ENCODE data around the gene SUSD6. TPM values are rescaled to one million over a fixed set of nuclear protein-coding genes. Genes with fewer than 3 reads are reported as not detected.

The SUSD6 gene
- total and polyA plus RNA-seq, 4 donors: 16.0 to 75.1 (median 61.0) TPM

DNA sequence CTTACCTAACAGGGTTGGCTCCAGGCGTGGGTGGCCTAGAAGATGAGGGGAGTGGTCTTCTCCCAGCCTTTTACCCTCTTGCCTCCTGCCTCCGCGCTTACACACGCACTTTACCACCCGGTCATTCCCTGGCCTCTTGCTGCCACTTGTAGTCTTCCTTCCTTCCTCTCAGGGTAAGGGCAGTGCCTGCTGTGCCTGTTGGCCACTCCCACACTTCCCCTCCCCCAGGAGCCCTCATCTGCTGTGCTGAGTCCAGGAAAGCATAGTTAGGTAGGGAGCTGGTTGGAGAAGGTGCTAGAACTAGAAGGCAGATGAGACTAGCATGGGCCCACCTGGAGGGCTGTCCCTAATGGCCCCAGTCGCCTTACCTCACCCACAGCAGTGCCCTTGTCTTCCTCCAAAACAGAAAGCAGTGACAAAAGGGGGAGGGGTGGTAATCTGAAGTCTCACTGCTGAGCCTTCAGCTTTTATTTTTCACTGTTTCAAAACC lies 101.2 kb downstream of the SUSD6 start:
- Histone ChIP-seq H3K4me3 (no peak overlapping the region), H3K4me1 (ENCODE audit: control insufficient read depth in 5 of 5, insufficient read depth in 5 of 5, low read length in 5 of 5) (peaks cover 30 to 52% (median 41%) of the 10 kb centered on the region in 5 donors), H3K9me3 (ENCODE audit: control insufficient read depth in 4 of 4, insufficient read depth in 3 of 4, low read length in 3 of 4) (no peaks in the 10 kb centered on the region), H3K36me3 (ENCODE audit: control insufficient read depth in 4 of 4, insufficient read depth in 4 of 4, low read length in 4 of 4) (peaks cover 2 to 22% (median 7%) of the 10 kb centered on the region in 4 donors), H3K9ac (ENCODE audit: insufficient read depth in 1 of 2, low read length in 2 of 2) (peak overlapping the region in 1 of 2 donors; percentile 26), H3K27me3 (ENCODE audit: control insufficient read depth in 3 of 3, insufficient read depth in 3 of 3, low read length in 2 of 3) (no peaks in the 10 kb centered on the region), H3K27ac (ENCODE audit: low read depth in 1 of 2, low read length in 1 of 2) (peak overlapping the region; percentile 17 to 66)
- 8 to 19% methylated on average over 6 of the region's 6 CpGs for WGBS, 2 donors
- peak; percentile 60 for ATAC-seq (ENCODE audit: insufficient read depth, low FRiP score)
- peak in 2 of 3 donors; percentile 42 to 70 for DNase-seq
- TF ChIP-seq, protein P1, sequence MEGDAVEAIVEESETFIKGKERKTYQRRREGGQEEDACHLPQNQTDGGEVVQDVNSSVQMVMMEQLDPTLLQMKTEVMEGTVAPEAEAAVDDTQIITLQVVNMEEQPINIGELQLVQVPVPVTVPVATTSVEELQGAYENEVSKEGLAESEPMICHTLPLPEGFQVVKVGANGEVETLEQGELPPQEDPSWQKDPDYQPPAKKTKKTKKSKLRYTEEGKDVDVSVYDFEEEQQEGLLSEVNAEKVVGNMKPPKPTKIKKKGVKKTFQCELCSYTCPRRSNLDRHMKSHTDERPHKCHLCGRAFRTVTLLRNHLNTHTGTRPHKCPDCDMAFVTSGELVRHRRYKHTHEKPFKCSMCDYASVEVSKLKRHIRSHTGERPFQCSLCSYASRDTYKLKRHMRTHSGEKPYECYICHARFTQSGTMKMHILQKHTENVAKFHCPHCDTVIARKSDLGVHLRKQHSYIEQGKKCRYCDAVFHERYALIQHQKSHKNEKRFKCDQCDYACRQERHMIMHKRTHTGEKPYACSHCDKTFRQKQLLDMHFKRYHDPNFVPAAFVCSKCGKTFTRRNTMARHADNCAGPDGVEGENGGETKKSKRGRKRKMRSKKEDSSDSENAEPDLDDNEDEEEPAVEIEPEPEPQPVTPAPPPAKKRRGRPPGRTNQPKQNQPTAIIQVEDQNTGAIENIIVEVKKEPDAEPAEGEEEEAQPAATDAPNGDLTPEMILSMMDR (IDR thresholded peaks at IDR 0.05; ENCODE audit: control extremely low read depth, extremely low read depth): no peak

DNA sequence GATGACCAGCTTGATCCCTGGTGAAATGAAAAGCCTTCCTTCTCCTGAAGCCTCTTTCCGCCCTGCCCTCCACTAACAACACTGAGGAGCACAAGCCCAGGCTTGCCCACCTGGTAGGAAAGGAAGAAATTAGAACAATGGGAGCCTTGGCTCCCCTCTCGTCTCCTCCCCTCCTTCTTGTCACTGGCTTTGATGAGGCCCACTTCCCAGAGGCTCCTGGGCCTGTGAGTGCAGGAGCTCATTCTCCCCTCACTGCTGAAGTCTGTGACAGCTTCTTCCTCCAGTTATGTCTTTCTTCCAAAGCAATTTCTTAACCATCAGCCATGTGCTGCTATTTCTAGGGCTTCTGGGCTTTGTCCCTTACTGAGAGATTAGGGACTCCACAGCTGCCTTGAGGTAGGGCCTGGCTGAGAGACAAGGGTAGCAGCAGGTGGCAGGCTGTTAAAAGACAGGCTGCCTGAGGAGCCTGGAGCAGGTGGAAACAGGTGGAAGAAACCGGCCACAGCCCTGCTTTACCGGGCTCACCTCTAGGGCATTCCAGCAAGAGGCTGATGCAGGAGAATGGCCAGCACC lies 101.9 kb downstream of the SUSD6 start:
- H3K4me1 ChIP-seq (ENCODE audit: control insufficient read depth in 5 of 5, insufficient read depth in 5 of 5, low read length in 5 of 5): peaks cover 30 to 52% (median 48%) of the 10 kb centered on the region in 5 donors
- no peaks in the 10 kb centered on the region for H3K27me3 ChIP-seq (ENCODE audit: control insufficient read depth in 3 of 3, insufficient read depth in 3 of 3, low read length in 2 of 3)
- no peak overlapping the region for H3K4me3 ChIP-seq
- no peak overlapping the region for H3K9ac ChIP-seq (ENCODE audit: insufficient read depth in 1 of 2, low read length in 2 of 2)
- no peaks in the 10 kb centered on the region for H3K9me3 ChIP-seq (ENCODE audit: control insufficient read depth in 4 of 4, insufficient read depth in 3 of 4, low read length in 3 of 4)
- no peak for ATAC-seq (ENCODE audit: insufficient read depth, low FRiP score)
- peaks cover 2 to 22% (median 6%) of the 10 kb centered on the region in 4 donors for H3K36me3 ChIP-seq (ENCODE audit: control insufficient read depth in 4 of 4, insufficient read depth in 4 of 4, low read length in 4 of 4)
- TF ChIP-seq, protein P1 (IDR thresholded peaks at IDR 0.05; ENCODE audit: control extremely low read depth, extremely low read depth): no peak
- peak in 1 of 3 donors; percentile 46 for DNase-seq
- peak overlapping the region in 1 of 2 donors; percentile 84 for H3K27ac ChIP-seq (ENCODE audit: low read depth in 1 of 2, low read length in 1 of 2)
- WGBS, 2 donors: 75 to 76% methylated on average over 4 of the region's 4 CpGs

DNA sequence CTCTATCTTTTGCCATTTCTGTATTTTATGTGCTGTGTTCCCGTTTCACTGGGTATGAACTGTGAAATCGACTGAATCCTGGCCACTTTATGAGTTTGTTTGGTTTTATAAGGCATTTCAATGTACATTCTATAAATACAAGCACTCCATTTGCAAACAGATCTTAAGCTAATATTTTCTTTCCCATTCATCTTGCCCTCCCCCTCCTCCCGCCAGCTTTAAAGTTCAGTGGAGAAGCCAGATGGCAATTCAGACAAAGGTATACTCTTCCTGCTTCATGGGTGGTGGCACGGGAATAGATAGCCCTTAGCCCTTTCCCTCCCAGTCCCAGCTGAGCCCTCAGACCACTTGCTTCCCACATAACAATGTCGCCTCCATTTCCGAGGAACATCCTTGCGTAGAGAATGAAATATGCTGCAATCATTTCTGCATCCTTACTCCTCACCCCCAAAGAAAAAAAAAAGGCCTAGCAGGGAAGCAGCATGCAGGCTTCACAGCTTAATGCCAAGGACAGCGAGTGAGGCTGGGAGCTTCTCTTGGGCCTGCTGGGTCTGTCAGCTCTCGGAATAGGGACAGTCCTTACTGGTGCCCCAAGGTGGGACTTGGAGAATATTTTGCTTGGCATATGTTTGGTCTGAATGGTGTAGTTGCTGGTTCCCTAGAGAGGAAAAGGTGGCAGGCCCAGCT lies 102.7 kb downstream of the SUSD6 start:
- no peaks in the 10 kb centered on the region for H3K9me3 ChIP-seq (ENCODE audit: control insufficient read depth in 4 of 4, insufficient read depth in 3 of 4, low read length in 3 of 4)
- no peak overlapping the region for H3K9ac ChIP-seq (ENCODE audit: insufficient read depth in 1 of 2, low read length in 2 of 2)
- WGBS, 2 donors: 69 to 78% methylated on average over 9 of the region's 9 CpGs
- no peaks in the 10 kb centered on the region for H3K27me3 ChIP-seq (ENCODE audit: control insufficient read depth in 3 of 3, insufficient read depth in 3 of 3, low read length in 2 of 3)
- H3K4me1 ChIP-seq (ENCODE audit: control insufficient read depth in 5 of 5, insufficient read depth in 5 of 5, low read length in 5 of 5): peaks cover 30 to 53% (median 51%) of the 10 kb centered on the region in 5 donors
- H3K27ac ChIP-seq (ENCODE audit: low read depth in 1 of 2, low read length in 1 of 2): peak overlapping the region in 1 of 2 donors; percentile 11
- TF ChIP-seq, protein P1 (IDR thresholded peaks at IDR 0.05; ENCODE audit: control extremely low read depth, extremely low read depth): no peak
- no peak for DNase-seq
- H3K36me3 ChIP-seq (ENCODE audit: control insufficient read depth in 4 of 4, insufficient read depth in 4 of 4, low read length in 4 of 4): peaks cover 2 to 18% (median 3%) of the 10 kb centered on the region in 4 donors
- ATAC-seq (ENCODE audit: insufficient read depth, low FRiP score): no peak
- no peak overlapping the region for H3K4me3 ChIP-seq
